Stimulated activated CD4-positive, alpha-beta T cell treated with anti-CD3 and anti-CD28 coated beads, Interleukin-15, amount 100 ng/mL, for 24 hours (primary cell): Measurements from ENCODE around the gene VTI1A.
A peak's percentile ranks its signal among the peaks of the same experiment; 100 is the strongest.
"Not testable (repeated sequence)": the region's sequence is repeated elsewhere in the genome, so short reads cannot be mapped to it uniquely, and the experiment has no call there.

Experiments
- DNase-seq: peaks from one replicate; pipeline ENCODE4 v3.0.0-alpha.2; 2020

Gene VTI1A

DNA sequence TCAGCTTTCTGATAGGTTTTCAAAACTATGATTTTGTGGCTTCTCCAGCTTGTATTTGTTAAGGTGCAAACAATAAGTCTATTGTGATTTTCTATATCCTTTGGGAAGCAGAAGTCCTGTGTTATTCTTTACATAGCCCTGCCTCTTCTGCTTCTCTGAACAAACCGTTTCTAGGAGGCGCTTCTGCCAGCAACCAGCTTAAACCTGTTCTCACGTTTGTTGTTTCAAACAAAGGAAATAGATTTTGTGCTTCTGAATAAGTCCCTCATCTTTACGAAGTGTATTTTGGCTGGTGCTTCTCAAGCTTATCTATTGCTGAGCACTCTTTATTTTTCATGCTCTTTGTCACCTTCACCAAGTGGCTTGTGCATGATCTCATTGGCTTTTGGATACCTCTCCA lies 61.0 kb downstream of the VTI1A start:
- DNase-seq = no peak

DNA sequence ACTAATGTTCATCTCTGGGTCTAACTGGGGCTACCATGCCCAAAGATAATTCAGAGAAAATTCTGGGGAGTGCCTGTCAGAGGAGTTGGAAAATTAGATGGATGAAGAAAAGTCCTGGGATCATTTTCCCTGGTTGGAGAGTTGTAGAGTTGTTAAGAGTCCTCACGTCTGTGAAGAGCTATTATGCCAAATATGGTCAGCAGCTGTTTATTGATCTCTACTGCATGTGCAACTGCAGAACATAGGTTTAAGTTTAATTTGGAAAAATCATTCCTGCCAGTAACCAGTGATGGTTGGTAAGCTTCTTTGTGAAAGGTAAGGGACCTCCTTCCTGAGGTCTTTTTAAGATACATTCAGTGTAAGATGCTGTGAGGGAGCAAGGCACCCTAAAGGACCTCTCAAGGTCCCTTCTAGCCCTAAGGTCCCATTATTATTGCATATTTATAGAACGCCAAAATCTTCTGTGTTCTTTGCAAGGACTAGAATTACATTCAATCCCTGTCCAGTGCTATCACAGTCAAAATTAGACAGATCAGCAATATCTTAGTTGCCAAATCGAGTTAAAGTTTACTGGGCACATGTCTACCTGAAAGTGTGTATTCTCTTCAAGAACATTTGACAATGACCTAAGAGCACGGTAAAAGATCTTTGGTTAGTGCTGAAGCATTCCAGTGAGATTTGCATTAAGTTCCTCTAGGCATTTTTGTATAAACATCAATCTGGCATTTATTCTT lies 62.7 kb downstream of the VTI1A start:
- DNase-seq = no peak

DNA sequence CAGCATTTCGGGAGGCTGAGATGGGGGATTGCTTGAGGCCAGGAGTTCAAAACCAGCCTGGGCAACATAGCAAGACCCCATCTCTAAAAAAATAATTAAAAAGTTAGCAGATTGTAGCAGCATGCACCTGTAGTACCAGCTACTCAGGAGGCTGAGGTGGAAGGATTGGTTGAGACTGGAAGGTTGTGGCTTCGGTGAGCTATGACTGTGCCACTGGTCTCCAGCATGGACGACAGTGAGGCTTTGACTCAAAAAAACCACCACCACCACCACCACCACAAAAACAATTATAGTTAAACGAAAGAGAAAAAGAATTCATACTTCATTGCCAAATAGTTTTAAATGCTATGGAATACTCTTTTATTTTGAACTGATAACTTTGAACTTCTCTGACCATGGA lies 63.4 kb downstream of the VTI1A start:
- DNase-seq = peak; percentile 18

DNA sequence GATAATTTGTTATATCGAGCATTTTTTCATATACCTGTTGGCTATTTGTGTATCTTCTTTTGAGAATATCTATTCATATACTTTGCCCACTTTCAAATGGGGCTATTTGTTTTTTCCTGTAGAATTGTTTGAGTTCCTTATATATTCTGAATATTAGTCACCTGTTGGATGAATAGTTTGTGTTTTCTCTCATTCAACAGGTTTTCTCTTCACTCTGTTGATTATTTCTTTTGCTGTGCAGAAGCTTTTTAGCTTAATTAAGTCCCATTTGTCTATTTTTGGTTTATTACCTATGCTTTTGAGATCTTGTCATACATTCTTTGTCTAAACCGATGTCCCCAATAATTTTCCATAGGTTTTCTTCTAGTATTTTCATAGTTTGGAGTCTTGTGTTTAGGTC lies 65.3 kb downstream of the VTI1A start:
- no peak for DNase-seq

DNA sequence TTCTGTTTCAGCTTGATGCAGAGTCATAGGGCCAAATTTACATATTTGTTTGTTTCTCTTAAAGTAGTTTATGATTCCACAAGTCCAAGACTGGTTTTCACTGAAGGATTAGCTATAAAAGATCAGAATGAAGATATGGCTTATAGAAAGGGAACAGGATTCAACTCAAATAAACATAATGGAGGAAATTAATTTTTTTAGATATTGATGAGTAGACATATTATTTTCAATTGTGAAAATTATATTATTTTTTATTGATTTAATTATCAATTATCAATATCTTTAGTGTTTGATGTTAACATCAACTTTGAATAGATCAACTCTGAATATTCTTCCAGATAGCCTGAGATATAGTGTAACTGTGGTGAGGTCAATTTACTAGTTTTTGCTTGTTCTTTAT lies 68.1 kb downstream of the VTI1A start:
- DNase-seq = no peak

DNA sequence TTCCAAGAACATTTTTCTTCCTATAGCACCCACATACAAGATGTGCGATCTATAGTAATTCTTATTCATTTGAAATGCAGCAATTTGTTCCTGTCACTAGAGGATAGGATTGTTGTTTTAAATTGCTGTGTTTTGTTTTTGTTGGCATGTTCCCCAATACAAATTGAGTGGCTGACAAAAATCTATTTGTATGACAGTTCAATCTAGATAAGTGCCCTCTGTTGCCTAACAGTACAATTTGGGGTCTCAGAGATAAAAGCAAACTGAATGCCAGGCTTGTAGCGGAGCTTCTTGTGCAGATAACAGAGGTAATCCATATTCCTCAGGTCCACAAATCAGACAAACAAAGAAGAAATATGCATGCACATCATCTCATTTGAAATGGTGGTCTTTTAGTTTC lies 68.8 kb downstream of the VTI1A start:
- DNase-seq = no peak

DNA sequence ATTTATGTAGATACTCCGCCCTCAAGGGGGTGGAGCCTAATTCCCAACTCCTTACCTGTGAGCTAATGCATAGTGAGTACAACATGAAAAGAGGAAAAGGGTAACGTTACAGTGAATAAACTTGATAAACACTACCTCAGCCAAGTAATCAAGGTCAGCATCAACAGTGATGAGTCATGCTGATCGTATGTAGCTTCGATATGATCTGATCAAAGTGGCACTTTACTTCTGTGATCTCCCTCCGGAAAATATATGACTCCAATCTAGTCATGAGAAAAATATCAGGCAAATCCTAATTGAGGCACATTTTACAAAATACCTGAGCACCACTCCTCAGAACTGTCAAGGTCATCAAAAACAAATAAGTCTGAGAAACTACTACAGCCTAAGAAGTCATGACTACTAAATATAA lies 70.4 kb downstream of the VTI1A start:
- no peak for DNase-seq

DNA sequence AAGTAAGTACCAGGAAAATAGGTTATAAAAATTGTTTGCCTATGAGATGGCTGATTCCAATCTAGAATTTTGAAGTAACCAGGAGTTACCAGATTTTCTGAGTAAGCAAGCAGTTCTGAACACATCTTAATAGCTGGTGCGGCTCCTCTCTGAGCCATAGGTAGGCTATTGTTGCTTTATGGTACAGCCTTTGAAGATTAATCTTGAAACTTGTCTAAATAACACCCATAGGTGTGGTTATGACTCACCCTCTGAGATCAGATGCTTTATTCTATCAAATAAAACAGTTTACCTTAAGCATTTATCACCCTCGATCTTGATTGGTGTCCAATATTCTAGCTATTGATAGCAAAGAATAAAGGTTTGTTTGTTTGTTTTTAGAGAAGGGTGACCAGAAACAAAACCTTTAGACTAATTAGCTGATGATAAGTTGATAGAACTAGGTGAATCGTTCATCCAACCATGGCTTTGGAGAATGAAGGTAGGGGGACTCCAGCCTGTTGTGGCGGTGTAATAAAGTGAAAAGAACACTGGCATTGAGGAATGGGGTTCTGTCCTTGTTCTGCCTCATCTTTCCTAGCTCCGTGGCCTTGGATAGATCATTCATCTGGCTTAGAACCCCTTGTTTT lies 72.2 kb downstream of the VTI1A start:
- DNase-seq = peak; percentile 26

DNA sequence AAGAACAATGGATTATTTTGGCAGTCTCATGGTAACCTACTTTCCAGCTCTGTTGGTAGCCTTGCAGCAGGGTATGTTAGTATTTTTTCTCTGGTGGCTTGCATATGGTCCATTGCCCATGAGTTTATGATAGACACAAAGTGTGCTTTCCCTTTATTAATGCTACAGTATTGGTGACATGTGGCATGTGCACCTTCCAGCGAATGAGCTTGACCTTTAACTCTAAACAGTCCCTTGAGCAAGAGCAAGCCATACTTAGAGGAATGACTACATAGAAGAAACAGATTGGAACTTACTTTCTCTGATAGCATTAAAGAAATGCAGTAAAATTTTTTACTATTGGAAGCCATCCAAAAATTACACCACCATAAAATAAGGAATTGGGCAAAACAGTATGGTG lies 73.9 kb downstream of the VTI1A start:
- no peak for DNase-seq

DNA sequence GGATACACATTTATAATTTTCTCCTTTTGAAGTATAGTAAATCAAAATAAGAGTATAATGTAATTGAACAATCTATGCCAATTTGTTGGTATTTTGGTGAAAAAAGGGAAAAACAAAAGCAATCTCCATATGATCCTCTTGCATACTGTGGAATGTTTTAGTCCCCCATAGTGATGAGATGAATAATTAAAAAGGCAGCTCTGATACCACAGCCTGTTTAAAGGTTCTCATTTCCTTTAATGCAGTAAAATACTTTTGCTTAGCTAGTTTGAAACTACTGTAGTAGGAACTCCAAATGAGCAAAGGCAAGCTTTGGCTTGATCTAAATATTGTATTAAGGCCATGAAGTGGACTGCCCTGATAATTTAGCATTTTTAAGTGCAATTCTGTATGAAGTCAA lies 77.6 kb downstream of the VTI1A start:
- no peak for DNase-seq

DNA sequence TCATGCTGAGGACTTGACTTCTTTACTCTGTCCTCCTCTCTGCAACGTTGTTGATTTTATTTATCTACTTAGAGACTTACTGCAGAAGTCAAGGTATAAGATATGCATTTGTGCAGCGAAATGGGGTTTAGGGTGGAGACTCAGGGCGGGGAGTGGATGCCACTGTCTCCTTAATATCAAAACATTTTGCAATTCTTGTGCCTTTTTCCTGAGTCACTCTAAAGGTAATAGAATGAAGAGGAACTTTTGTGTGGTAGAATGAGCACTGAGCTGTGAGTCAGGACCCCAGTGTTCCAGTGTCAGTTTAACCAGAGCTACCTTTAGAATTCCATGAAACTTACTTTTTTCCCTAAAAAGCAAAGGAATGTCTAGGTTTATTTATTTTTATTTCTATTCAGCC lies 78.2 kb downstream of the VTI1A start:
- DNase-seq = no peak

DNA sequence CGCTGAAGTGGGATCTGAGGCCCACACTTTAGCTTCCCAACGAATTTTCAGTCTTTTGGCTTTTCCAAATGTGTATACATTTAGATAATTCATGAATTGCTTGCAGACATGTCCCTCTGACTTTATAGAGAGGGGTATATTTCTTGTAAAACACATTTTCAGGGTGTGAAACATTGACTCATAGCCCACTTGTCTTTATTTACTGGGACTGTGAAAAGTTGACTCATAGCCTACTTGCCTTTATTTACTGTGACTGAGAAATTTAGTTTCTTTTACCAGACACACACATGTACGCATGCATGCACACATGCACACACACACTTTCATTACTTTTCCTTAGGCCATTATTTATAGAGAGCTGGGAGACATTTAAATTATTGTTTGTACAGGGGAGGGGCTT lies 79.1 kb downstream of the VTI1A start:
- no peak for DNase-seq

DNA sequence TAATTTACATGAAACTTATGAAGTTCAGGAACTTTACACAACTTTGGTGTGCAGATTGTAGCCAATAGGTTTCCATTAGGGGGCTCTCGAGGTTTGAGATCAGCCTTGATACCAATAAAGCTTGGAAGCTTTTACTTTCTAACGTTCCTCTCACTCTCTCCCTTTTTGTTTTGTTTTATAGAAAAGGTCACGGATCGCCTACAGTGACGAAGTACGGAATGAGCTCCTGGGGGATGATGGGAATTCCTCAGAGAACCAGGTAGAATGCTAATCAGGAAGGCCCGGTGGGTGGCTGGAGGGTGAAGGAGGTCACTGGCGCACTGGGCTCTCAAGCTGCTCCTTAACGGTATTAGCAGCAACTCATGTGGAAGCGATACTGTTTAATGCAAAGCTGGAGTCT lies 79.9 kb downstream of the VTI1A start:
- no peak for DNase-seq

DNA sequence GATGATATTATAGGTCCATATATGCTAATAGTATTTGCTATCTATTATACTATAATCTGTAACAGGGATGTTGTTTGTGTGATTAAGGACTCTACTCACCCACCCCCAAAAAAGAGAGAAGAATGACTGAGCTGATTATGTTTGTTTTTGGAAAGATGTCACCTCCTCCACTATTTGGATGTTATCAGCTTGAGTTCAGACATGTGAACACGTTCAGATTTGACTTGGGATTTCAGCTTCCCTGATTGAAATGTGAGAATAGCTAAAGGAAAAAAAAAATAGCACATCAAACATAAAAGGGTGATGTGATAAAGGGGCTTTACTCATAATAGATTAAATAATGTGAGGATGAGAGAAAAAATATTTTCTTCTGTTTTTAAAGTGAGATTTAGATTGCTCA lies 81.2 kb downstream of the VTI1A start:
- DNase-seq = no peak

DNA sequence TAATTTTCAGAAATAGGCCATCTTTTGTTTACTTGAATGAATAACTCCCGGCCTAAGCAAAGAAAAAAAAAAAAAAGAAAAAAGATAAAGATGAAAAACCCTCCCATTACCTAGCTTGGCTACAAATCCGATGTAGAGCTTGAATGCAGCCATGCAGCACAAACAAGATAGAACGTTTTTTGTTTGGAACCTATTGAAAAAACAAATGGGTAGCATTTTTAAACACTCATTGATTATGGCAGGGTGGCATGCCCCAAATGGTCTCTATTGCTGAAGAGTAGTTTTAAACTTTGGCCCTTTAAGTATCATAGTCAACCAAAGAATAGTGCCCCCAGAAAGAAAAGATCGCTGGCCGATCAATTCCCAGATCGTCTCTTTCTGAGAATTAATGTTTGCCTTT lies 84.4 kb downstream of the VTI1A start:
- no peak for DNase-seq

DNA sequence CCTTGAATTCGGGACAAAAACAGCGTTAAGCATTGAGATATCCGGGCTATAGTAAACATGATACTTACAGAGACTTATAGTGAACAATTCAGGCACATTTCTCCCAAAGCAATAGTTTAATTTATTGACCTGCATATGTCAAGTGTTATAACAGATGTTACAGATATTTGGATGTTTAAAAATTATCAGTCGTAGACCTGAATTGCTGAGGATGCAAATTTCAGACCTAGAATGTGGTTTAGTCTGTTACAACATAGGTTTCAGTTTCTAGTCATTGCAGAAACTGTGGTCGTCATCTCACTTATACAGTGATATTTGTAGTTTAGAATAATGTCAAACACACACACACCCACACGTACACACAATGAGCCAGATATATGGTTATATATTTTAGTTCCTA lies 85.2 kb downstream of the VTI1A start:
- peak; percentile 38 for DNase-seq

DNA sequence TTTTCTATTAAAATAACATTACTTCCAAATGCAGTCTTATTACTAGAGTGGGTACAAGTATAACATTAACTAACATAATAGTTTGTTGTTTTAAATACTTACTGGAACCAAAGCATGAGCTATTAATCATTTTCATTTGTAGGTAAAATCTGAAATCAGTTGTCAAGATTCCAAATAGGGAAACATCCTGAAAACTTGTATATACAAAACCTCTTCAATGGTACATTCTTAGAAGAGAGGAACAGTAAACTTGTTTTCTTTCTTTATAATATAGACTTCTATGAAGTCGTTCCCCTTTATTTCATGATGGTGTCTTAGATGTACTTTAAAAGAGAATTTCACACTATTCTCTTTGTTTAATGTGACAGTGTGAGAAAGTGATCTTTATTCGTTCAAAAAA lies 85.9 kb downstream of the VTI1A start:
- no peak for DNase-seq

DNA sequence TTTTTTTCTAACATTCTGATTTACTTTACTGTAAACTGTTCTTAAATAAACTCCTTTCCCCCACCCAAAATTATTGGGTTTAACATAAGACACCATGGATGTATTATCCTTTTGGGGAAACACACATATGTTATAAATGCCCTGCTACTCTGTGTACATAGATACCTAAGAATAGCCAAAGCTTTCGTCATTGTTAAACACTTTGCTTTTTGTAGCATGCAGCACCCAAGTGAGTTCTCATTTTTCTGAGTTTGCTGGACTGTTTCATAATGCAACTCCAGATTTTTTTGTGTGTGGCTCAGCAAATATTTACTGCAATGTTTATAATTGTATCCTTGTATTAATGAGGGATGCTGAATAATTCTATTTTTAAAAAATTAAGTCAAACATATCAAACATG lies 86.9 kb downstream of the VTI1A start:
- no peak for DNase-seq

DNA sequence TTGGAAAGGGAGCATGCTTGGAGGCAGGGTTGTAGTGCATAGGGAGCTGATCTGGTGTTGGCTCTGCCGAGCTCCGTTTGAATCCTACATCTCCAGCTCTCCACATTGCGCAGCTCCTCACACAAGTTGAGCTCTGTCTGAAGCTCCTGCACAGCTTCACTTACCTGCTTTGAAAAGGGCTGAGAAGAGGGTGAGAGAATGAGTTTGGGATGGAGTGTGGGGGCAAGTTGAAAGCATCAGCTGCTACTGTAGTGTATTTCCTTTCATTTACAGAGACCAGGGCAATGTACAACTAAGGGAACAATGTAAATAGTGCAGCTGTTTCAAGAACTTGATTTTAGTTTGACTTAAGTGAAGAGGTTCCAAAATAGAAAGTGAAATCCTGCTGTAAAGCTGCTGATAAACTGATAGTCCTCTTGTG lies 88.5 kb downstream of the VTI1A start:
- DNase-seq = no peak

DNA sequence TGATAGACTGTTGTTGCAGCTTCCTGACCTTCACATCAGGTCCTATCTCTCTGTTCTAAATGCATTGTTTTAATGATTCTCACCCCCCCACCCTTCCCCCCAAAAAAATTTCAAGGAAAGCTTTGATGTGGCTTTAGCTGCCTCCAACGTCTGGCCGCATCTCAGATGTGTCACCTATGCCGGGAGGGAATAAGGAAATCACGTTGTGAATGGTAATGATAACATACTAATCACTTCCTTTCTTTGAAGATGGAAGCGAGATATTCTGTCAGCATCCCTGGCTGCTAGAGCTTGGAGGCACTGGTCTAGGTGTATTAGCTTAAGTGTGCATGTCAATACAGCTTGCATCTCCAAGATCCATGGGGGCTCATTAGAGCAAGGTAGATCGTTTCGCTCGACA lies 89.6 kb downstream of the VTI1A start:
- DNase-seq = no peak

DNA sequence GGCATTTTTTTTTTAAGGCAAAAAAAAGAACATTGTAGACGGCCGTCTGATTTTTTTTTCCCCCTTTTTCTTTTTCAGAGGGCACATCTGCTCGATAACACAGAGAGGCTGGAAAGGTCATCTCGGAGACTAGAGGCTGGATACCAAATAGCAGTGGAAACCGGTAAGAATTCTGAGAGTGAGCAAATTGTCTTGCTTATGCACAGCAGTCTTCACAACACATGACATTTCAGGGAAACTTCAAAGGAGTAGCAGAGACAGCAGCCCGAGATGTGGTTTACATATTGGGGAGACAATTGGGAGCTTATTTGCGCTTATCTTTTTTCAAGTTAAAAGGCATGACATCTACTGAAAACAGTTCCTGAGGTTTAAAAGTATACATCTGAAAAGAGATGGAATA lies 91.2 kb downstream of the VTI1A start:
- DNase-seq = no peak

DNA sequence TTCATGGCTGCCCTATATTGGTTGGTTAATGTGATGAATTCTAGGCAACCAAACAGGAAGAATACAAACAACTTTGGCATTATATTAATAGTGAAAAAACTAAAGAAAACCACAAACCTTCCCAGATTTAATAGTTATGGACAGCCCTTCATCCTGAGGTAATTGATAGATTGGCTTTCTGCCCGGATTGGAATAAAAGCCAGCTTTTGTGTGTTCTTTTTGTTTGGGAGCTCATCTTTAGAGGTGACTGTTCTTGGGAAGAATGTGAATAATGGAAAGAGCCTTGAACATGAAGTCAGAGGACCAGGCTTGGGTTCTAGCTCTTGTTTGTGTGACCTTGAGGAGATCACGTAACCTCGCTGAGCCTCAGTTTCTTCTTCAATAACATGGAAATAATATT lies 92.3 kb downstream of the VTI1A start:
- no peak for DNase-seq

DNA sequence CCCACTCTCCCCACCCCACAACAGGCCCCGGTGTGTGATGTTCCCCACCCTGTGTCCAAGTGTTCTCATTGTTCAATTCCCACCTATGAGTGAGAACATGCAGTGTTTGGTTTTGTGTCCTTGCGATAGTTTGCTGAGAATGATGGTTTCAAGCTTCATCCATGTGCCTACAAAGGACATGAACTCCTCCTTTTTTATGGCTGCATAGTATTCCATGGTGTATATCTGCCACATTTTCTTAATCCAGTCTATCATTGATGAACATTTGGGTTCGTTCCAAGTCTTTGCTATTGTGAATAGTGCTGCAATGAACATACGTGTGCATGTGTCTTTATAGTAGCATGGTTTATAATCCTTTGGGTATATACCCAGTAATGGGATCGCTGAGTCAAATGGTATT lies 95.8 kb downstream of the VTI1A start:
- not testable (repeated sequence) for DNase-seq

DNA sequence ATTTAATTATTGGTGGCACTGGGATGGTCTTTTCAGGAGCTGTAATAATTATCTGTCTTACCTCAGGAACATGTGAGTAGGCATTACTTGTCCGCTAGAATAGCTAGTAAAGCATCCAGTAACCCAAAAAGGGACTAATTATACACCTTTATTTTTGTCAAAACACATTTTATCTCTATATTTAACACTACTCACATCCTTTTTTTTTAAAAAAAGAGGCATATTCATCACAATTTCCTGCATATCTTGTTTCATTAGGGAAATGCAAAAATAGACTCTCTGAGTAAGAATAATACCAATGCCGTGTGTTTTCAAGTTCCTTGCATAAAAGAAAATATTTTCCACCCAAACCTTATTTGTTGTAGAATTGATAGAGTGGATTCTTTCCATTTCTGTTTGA lies 99.5 kb downstream of the VTI1A start:
- no peak for DNase-seq
